ENCODE data around the gene BICD1. TPM values are rescaled to one million over a fixed set of nuclear protein-coding genes. Genes with fewer than 3 reads are reported as not detected.

The BICD1 gene
- total RNA-seq, 1 donor: 17.9 TPM

DNA sequence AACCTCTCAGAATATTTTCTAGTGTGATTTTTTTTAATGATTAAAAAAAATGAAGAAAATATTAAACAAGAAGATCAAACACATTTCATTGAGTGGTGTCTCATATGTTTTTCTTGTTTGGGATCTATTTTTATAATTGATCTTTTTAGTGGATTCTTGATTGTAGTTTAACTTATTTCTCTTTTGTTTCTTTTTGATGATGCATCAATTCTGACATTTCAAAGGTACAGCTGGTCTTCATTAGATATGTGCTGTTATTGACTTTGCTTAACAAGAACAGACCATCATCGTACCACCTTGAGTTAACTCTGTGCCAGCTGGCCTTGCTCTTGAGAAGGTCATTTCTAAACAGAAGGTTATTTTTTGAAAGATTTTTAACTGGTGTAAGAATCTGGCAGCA is 246.9 kb downstream of the BICD1 start:
- DNase-seq (ENCODE audit: low read depth): no peak
- TF ChIP-seq, protein P1, sequence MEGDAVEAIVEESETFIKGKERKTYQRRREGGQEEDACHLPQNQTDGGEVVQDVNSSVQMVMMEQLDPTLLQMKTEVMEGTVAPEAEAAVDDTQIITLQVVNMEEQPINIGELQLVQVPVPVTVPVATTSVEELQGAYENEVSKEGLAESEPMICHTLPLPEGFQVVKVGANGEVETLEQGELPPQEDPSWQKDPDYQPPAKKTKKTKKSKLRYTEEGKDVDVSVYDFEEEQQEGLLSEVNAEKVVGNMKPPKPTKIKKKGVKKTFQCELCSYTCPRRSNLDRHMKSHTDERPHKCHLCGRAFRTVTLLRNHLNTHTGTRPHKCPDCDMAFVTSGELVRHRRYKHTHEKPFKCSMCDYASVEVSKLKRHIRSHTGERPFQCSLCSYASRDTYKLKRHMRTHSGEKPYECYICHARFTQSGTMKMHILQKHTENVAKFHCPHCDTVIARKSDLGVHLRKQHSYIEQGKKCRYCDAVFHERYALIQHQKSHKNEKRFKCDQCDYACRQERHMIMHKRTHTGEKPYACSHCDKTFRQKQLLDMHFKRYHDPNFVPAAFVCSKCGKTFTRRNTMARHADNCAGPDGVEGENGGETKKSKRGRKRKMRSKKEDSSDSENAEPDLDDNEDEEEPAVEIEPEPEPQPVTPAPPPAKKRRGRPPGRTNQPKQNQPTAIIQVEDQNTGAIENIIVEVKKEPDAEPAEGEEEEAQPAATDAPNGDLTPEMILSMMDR (IDR thresholded peaks at IDR 0.05; ENCODE audit: insufficient read depth, low read length): no peak

DNA sequence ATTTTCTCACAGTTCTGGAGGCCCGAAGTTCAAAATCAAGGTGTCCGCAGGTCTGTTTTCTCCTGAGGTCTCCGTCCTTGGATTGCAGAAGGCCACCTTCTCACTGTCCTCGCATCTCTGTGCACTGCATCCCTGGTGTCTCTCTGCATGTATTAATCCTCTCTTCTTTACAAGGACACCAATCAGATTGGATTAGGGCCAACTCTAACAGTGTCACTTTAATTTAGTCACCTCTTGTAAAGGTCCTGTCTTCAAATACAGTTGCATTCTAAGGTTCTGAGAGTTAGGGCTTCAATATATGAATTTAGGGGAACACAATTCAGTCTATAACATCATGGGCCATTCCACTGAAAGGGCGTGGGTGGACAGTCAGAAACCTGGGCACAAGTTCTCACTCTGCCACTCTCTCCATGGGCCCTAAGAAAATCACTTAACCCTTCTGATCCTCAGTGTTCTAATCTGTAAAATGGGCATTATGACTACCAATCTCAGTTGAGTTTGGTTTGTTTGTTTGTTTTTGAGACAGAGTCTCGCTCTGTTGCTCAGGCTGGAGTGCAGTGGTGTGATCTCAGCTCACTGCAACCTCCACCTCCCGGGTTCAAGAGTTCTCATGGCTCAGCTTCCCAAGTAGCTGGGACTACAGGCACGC is 251.1 kb downstream of the BICD1 start:
- TF ChIP-seq, protein P1 (IDR thresholded peaks at IDR 0.05; ENCODE audit: insufficient read depth, low read length): no peak
- H3K4me3 ChIP-seq (ENCODE audit: low read depth, low read length): no peak overlapping the region
- no peak for DNase-seq (ENCODE audit: low read depth)

More for the DNA sequence above, 246.9 kb downstream of the BICD1 start:
- no peak overlapping the region for H3K4me3 ChIP-seq (ENCODE audit: low read depth, low read length)

GRCh38 chr12:32360956-32361355 is 254.3 kb downstream of the BICD1 start:
- no peak overlapping the region for H3K4me3 ChIP-seq (ENCODE audit: low read depth, low read length)
- DNase-seq (ENCODE audit: low read depth): no peak
- TF ChIP-seq, protein P1 (IDR thresholded peaks at IDR 0.05; ENCODE audit: insufficient read depth, low read length): no peak

DNA sequence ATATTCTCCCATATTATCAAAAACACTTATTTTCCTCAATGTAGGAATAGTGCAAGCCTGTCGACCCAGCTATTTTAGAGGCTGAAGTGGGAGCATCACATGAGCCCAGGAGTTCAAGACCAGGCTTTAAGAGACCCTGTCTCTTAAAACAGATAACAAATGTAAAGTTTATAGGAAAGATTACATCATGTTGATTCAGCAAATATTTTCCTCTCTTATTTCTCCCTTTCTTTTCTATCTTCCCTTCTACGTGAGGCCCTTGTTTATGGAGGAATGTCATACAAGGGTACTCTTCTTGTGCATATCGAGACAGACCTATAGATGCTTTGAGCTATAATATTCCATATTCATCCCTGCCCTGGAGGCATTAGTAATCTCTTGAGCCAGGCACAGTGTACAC is 256.2 kb downstream of the BICD1 start:
- TF ChIP-seq, protein P1 (IDR thresholded peaks at IDR 0.05; ENCODE audit: insufficient read depth, low read length): no peak
- DNase-seq (ENCODE audit: low read depth): no peak
- H3K4me3 ChIP-seq (ENCODE audit: low read depth, low read length): no peak overlapping the region

GRCh38 chr12:32365473-32366064 is 258.9 kb downstream of the BICD1 start:
- TF ChIP-seq, protein P1 (IDR thresholded peaks at IDR 0.05; ENCODE audit: insufficient read depth, low read length): peak; percentile 80
- H3K4me3 ChIP-seq (ENCODE audit: low read depth, low read length): no peak overlapping the region
- DNase-seq (ENCODE audit: low read depth): peak; percentile 90

DNA sequence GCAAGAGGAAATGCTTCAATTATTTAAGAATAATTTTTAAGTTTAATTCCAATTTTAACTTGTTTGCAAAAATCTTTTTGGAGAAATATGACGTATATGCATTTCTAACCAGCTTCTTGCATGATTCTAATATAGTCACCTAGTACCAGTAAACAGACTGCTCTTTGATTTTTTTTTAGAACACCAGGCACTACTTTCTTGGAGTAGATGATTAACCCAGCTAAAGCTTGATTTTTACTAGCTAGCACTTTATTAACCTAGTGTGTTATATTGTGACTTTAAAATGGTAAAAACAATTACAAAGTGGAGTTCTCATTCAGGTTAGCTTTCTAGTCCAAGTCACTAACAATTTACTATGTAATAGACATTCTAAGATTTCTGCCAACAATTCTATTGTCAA is 260.1 kb downstream of the BICD1 start:
- H3K4me3 ChIP-seq (ENCODE audit: low read depth, low read length): no peak overlapping the region
- TF ChIP-seq, protein P1 (IDR thresholded peaks at IDR 0.05; ENCODE audit: insufficient read depth, low read length): no peak
- DNase-seq (ENCODE audit: low read depth): no peak

Data from fibroblast of the aortic adventitia (primary cell).